ENCODE data around the gene TRAM1L1.

TRAM1L1 gene

GRCh38 chr4:117084866-117085701, at the start of gene TRAM1L1:
TSS of gene TRAM1L1 (minus strand) at chr4:117085576. CDS start at chr4:117085393, 183 bp downstream.
- no peak for DNase-seq

- no peak for DNase-seq
Measured at GRCh38 chr4:117134386-117134785, 49.0 kb upstream of the TRAM1L1 start.

- DNase-seq, result no peak
Measured at GRCh38 chr4:117096886-117097285, 11.5 kb upstream of the TRAM1L1 start.

GRCh38 chr4:117096462-117096861, 11.1 kb upstream of the TRAM1L1 start:
- no peak for DNase-seq

GRCh38 chr4:117093571-117093970, 8.2 kb upstream of the TRAM1L1 start:
- no peak for DNase-seq

- no peak for DNase-seq
Measured at GRCh38 chr4:117077760-117078159, 7.6 kb downstream of the TRAM1L1 start.

- DNase-seq, result no peak
Measured at GRCh38 chr4:117068120-117068519, 17.3 kb downstream of the TRAM1L1 start.

- no peak for DNase-seq
Measured at GRCh38 chr4:117063961-117064696, 21.2 kb downstream of the TRAM1L1 start.

- no peak for DNase-seq
Measured at GRCh38 chr4:117042962-117043361, 42.4 kb downstream of the TRAM1L1 start.
